MCF 10A (cell line): ENCODE data around the gene HS1BP3. TPM values are rescaled to one million over a fixed set of nuclear protein-coding genes. Genes with fewer than 3 reads are reported as not detected.

Source experiments
- BruUV-seq: library from RNA; stranded (reverse); fragments of 400-500 nt; replicated peaks from 2 replicates; lab custom pipeline; 2021; lab: Mats Ljungman, UMichigan
- CTCF ChIA-PET: fragments of 300-600 bp; sonication (Branson Sonifier 250); formaldehyde crosslinking; extraction: SDS; loops from one replicate; lab custom pipeline; 2021; ENCODE audit warnings: antibody characterized with exemption, inconsistent platforms; lab: Yijun Ruan, JAX
- POLR2A ChIA-PET: fragments of 300-600, 350-650 bp; sonication (Branson Sonifier 250); formaldehyde crosslinking; extraction: SDS; loops from one replicate; lab custom pipeline; 2020; ENCODE audit warnings: antibody characterized with exemption, inconsistent platforms; lab: Yijun Ruan, JAX
- DNase-seq: peaks from one replicate; pipeline ENCODE4 v3.0.0-alpha.2; 2018; ENCODE audit not compliant: unreplicated experiment
- H3K27ac Mint-ChIP-seq: one replicate; pipeline ENCODE4 v1.8.0; 2022; ENCODE audit warnings: mild to moderate bottlenecking, low read depth, mixed read lengths; ENCODE audit not compliant: unreplicated experiment
- H3K27me3 Mint-ChIP-seq: one replicate; pipeline ENCODE4 v1.8.0; 2022; ENCODE audit warnings: mixed read lengths; ENCODE audit not compliant: insufficient read depth, unreplicated experiment
- H3K36me3 Mint-ChIP-seq: one replicate; pipeline ENCODE4 v1.8.0; 2022; ENCODE audit warnings: mild to moderate bottlenecking, moderate library complexity, mixed read lengths; ENCODE audit not compliant: insufficient read depth, unreplicated experiment
- H3K4me1 Mint-ChIP-seq: one replicate; pipeline ENCODE4 v1.8.0; 2022; ENCODE audit warnings: mixed read lengths; ENCODE audit not compliant: insufficient read depth, unreplicated experiment
- H3K4me3 Mint-ChIP-seq: one replicate; pipeline ENCODE4 v1.8.0; 2022; ENCODE audit warnings: mild to moderate bottlenecking, moderate library complexity, mixed read lengths; ENCODE audit not compliant: unreplicated experiment
- H3K9me3 Mint-ChIP-seq: one replicate; pipeline ENCODE4 v1.8.0; 2022; ENCODE audit warnings: mixed read lengths; ENCODE audit not compliant: unreplicated experiment
- CTCF ChIP-seq: fragments of 200-600 bp; IDR thresholded peaks from one replicate; pipeline ENCODE4 v1.8.0; 2022; ENCODE audit warnings: antibody characterized with exemption, mild to moderate bottlenecking; ENCODE audit not compliant: unreplicated experiment
- intact Hi-C: fragments of 100-400 bp; cut with micrococcal nuclease; formaldehyde crosslinking; loops from 2 replicates; pipeline ENCODE4 v1.14.1; 2022
- total RNA-seq: library from RNA; stranded (reverse); gene quantifications from 2 replicates; pipeline ENCODE4 v1.2.3, GENCODE V29; 2022

Gene HS1BP3
- total RNA-seq, 1 experiment from 2014 or later = 10.0 TPM

GRCh38 chr2:20640411-20641122 lies 10.3 kb downstream of the HS1BP3 start:
- H3K9me3 Mint-ChIP-seq = no peaks in the 10 kb centered on the region
- ChIA-PET POLR2A (interaction anchor here (1.4 to 1.6 kb wide), 2 partner anchors 188 to 202 kb away, joined by 4 to 5 read pairs; no protein-coding TSS in a partner anchor), CTCF (interaction anchor here (0.6 to 7.1 kb wide), 20 partner anchors 9 to 415 kb away, joined by 3 to 98 read pairs (median 12); partner anchors contain the start of genes HS1BP3, RHOB and SDC1)

GRCh38 chr2:20638646-20639430 lies 12.1 kb downstream of the HS1BP3 start:
- TF ChIP-seq CTCF = no peak
- no peak for DNase-seq
- Mint-ChIP-seq H3K9me3 (no peaks in the 10 kb centered on the region), H3K27me3 (no peaks in the 10 kb centered on the region), H3K4me3 (no peak overlapping the region), H3K36me3 (peaks cover 35% of the 10 kb centered on the region), H3K4me1 (peaks cover 29% of the 10 kb centered on the region), H3K27ac (no peak overlapping the region)
- CTCF ChIA-PET = interaction anchor here (0.8 to 7.1 kb wide), 8 partner anchors 8 to 240 kb away, joined by 3 to 98 read pairs (median 71); partner anchors contain the start of gene RHOB
- no TSS peak for BruUV-seq
- intact Hi-C loops = no loop called here
- POLR2A ChIA-PET = interaction anchor here (1.0 kb wide), 1 partner anchor 199 kb away, joined by 5 read pairs; no protein-coding TSS in a partner anchor

More at GRCh38 chr2:20640411-20641122, 10.3 kb downstream of the HS1BP3 start:
- H3K4me1 Mint-ChIP-seq = peaks cover 23% of the 10 kb centered on the region
- no peak overlapping the region for H3K27ac Mint-ChIP-seq
- no TSS peak for BruUV-seq
- no peak for TF ChIP-seq CTCF
- no peaks in the 10 kb centered on the region for H3K27me3 Mint-ChIP-seq
- no peak overlapping the region for H3K4me3 Mint-ChIP-seq
- H3K36me3 Mint-ChIP-seq = peaks cover 43% of the 10 kb centered on the region
- intact Hi-C loops = loop anchor here (5.0 kb wide), 1 partner anchor 538 kb away; no protein-coding TSS in a partner anchor
- no peak for DNase-seq

- H3K4me1 Mint-ChIP-seq = peaks cover 29% of the 10 kb centered on the region
- intact Hi-C loops = no loop called here
- no peak overlapping the region for H3K4me3 Mint-ChIP-seq
- H3K27me3 Mint-ChIP-seq = no peaks in the 10 kb centered on the region
- BruUV-seq = no TSS peak
- DNase-seq = no peak
- peaks cover 29% of the 10 kb centered on the region for H3K36me3 Mint-ChIP-seq
- H3K9me3 Mint-ChIP-seq = no peaks in the 10 kb centered on the region
- POLR2A ChIA-PET = interaction anchor here (0.7 to 1.0 kb wide), 2 partner anchors 198 to 650 kb away, joined by 3 to 5 read pairs; no protein-coding TSS in a partner anchor
- no peak overlapping the region for H3K27ac Mint-ChIP-seq
- CTCF ChIA-PET = interaction anchor here (0.7 to 5.0 kb wide), 4 partner anchors 13 to 198 kb away, joined by 3 to 49 read pairs (median 3); partner anchors contain the start of gene RHOB
- TF ChIP-seq CTCF = no peak
These were observed 12.9 kb downstream of the HS1BP3 start for GRCh38 chr2:20638014-20638413.
